Epithelial cell of esophagus (primary cell): ENCODE results near the gene FOSB.

ENCODE experiments used
- DNase-seq: peaks from one replicate; pipeline ENCODE4 v3.0.0; 2010; ENCODE audit warnings: low read depth
- H3K4me3 ChIP-seq: 2 replicates; pipeline ENCODE4 v1.5.1; 2011; ENCODE audit warnings: mild to moderate bottlenecking, low read length, control low read depth
- CTCF ChIP-seq: IDR thresholded peaks from 2 replicates; pipeline ENCODE4 v1.5.1; 2011; ENCODE audit warnings: low read depth, mild to moderate bottlenecking, low read length, control low read depth, inconsistent platforms; ENCODE audit not compliant: insufficient read depth; ENCODE audit errors: missing control alignments

FOSB gene

GRCh38 chr19:45462174-45462573 lies 5.6 kb upstream of the FOSB start:
- no peak for TF ChIP-seq CTCF
- DNase-seq, result no peak
- H3K4me3 ChIP-seq, result no peak overlapping the region

DNA sequence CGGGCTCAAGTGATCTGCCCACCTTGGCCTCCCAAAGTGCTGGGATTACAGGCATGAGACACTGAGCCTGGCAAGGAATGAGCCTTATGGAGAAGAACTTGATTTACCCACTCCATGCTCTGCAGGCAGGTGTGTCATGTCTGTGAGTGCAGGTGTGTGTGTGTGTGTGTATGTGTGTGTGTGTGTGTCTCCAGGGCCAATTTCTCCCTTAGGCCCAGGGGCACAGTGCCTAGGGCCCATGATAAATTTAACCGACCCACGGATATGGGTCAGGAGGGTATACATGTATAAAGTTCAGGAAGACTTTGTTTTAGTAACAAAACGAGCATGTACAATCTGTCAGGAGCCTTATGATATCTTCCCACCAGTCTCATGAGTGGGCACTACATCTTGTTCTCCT lies 4.6 kb upstream of the FOSB start:
- DNase-seq, result no peak
- H3K4me3 ChIP-seq, result no peak overlapping the region
- TF ChIP-seq CTCF, result no peak

- DNase-seq, result no peak
- TF ChIP-seq CTCF, result no peak
- H3K4me3 ChIP-seq, result no peak overlapping the region
These were observed 3.5 kb upstream of the FOSB start for GRCh38 chr19:45464274-45464673.

DNA sequence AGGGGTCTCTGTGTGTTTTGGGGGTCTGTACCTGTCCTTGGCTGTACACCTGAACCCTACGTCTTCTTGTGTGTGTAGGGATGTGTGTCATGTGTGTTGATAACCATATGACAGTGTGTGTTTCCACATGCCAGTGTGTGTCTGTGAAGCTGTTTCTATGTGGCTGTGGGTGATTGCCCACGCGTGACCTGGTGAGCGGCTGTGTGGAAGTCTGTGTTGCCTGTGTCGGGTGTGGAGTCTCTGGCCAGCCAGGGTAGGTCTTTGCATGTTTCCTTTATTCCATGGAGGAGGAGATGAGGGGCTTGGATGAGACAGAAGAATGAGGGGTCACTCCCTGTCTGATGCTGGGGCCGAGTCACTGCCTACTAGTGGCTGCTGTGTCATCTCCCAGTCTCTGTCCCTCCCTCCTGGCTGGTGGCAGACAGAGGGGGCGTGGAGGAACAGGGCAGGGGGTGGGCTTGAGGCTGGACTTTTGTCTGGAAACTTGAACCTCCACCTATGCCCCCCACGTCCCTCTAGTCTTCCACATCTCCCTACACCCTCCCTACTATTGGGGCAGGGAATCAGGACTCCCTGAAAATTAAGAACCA lies 2.8 kb upstream of the FOSB start:
- no peak overlapping the region for H3K4me3 ChIP-seq
- TF ChIP-seq CTCF, result no peak
- DNase-seq, result no peak

GRCh38 chr19:45467115-45467455 lies 711 bp upstream of the FOSB start:
- peak overlapping the region; percentile 91 for H3K4me3 ChIP-seq
- TF ChIP-seq CTCF, result no peak
- DNase-seq, result no peak

- TF ChIP-seq CTCF, result no peak
- DNase-seq, result peak; percentile 42
- peak overlapping the region; percentile 91 for H3K4me3 ChIP-seq
These were observed 409 bp downstream of the FOSB start for GRCh38 chr19:45468159-45468651.

GRCh38 chr19:45468803-45469131 lies 971 bp downstream of the FOSB start:
- DNase-seq, result peak; percentile 56

More at GRCh38 chr19:45468803-45469131, 971 bp downstream of the FOSB start:
- TF ChIP-seq CTCF, result no peak
- peak overlapping the region; percentile 91 for H3K4me3 ChIP-seq
